ENCODE results near the gene SLC27A6.

DNA sequence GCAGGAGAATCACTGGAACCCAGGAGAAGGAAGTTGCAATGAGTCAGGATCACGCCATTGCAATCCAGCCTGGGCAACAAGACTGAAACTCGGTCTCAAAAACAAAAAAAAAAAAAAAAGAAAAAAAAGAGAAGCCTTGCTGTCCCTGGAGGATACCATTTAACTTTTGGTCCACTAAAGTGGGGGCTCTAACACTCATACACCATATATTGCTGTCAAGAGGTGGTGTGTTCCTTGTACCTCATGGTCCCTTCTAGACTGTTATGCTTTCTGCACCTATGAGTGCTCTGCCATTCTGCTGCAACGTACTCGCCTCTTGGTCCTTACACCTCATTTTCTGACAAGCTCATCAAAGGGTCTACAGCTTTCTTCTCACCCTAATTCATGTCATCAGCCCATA lies 77.0 kb downstream of the SLC27A6 start:
- TF ChIP-seq, protein P1, sequence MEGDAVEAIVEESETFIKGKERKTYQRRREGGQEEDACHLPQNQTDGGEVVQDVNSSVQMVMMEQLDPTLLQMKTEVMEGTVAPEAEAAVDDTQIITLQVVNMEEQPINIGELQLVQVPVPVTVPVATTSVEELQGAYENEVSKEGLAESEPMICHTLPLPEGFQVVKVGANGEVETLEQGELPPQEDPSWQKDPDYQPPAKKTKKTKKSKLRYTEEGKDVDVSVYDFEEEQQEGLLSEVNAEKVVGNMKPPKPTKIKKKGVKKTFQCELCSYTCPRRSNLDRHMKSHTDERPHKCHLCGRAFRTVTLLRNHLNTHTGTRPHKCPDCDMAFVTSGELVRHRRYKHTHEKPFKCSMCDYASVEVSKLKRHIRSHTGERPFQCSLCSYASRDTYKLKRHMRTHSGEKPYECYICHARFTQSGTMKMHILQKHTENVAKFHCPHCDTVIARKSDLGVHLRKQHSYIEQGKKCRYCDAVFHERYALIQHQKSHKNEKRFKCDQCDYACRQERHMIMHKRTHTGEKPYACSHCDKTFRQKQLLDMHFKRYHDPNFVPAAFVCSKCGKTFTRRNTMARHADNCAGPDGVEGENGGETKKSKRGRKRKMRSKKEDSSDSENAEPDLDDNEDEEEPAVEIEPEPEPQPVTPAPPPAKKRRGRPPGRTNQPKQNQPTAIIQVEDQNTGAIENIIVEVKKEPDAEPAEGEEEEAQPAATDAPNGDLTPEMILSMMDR (IDR thresholded peaks at IDR 0.05) = no peak
- TF ChIP-seq, protein P2, sequence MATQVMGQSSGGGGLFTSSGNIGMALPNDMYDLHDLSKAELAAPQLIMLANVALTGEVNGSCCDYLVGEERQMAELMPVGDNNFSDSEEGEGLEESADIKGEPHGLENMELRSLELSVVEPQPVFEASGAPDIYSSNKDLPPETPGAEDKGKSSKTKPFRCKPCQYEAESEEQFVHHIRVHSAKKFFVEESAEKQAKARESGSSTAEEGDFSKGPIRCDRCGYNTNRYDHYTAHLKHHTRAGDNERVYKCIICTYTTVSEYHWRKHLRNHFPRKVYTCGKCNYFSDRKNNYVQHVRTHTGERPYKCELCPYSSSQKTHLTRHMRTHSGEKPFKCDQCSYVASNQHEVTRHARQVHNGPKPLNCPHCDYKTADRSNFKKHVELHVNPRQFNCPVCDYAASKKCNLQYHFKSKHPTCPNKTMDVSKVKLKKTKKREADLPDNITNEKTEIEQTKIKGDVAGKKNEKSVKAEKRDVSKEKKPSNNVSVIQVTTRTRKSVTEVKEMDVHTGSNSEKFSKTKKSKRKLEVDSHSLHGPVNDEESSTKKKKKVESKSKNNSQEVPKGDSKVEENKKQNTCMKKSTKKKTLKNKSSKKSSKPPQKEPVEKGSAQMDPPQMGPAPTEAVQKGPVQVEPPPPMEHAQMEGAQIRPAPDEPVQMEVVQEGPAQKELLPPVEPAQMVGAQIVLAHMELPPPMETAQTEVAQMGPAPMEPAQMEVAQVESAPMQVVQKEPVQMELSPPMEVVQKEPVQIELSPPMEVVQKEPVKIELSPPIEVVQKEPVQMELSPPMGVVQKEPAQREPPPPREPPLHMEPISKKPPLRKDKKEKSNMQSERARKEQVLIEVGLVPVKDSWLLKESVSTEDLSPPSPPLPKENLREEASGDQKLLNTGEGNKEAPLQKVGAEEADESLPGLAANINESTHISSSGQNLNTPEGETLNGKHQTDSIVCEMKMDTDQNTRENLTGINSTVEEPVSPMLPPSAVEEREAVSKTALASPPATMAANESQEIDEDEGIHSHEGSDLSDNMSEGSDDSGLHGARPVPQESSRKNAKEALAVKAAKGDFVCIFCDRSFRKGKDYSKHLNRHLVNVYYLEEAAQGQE (IDR thresholded peaks at IDR 0.05; ENCODE audit: low read depth, low read length) = no peak
- TF ChIP-seq, protein P3, sequence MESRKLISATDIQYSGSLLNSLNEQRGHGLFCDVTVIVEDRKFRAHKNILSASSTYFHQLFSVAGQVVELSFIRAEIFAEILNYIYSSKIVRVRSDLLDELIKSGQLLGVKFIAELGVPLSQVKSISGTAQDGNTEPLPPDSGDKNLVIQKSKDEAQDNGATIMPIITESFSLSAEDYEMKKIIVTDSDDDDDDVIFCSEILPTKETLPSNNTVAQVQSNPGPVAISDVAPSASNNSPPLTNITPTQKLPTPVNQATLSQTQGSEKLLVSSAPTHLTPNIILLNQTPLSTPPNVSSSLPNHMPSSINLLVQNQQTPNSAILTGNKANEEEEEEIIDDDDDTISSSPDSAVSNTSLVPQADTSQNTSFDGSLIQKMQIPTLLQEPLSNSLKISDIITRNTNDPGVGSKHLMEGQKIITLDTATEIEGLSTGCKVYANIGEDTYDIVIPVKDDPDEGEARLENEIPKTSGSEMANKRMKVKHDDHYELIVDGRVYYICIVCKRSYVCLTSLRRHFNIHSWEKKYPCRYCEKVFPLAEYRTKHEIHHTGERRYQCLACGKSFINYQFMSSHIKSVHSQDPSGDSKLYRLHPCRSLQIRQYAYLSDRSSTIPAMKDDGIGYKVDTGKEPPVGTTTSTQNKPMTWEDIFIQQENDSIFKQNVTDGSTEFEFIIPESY (IDR thresholded peaks at IDR 0.05; ENCODE audit: borderline replicate concordance, low read depth) = no peak
- TF ChIP-seq FOXJ3 (CRISPR knock-in tag; IDR thresholded peaks at IDR 0.05) (no peak), GABPA (IDR thresholded peaks at IDR 0.05; ENCODE audit: low read depth) (no peak)

Data from SK-N-SH (cell line).